ENCODE data around the gene QSOX1.

The QSOX1 gene

GRCh38 chr1:180170546-180171151, 16.0 kb downstream of the QSOX1 start:
- Histone ChIP-seq H3K27me3 (ENCODE audit: insufficient read depth, low read length) (no peaks in the 10 kb centered on the region), H2AFZ (ENCODE audit: low read length, unreplicated experiment) (no peak overlapping the region), H3K79me2 (ENCODE audit: control insufficient read depth, insufficient read depth, low read length, unreplicated experiment) (peaks cover 17% of the 10 kb centered on the region), H3K4me1 (ENCODE audit: control insufficient read depth, insufficient read depth, low read length, unreplicated experiment) (peaks cover 33% of the 10 kb centered on the region), H3K27ac (ENCODE audit: low read depth, low read length) (no peak overlapping the region), H3K36me3 (ENCODE audit: insufficient read depth, low read length) (0 out of 2 replicates have a peak, but pooled peaks cover 5% of the 10 kb centered on the region), H3K4me3 (ENCODE audit: low read depth, low read length) (no peak overlapping the region)

GRCh38 chr1:180171691-180172090, 17.0 kb downstream of the QSOX1 start:
- H3K27me3 ChIP-seq (ENCODE audit: insufficient read depth, low read length), result no peaks in the 10 kb centered on the region

GRCh38 chr1:180173451-180173850, 18.8 kb downstream of the QSOX1 start:
- Histone ChIP-seq H3K27ac (ENCODE audit: low read depth, low read length) (no peak overlapping the region), H3K36me3 (ENCODE audit: insufficient read depth, low read length) (no peaks in the 10 kb centered on the region), H2AFZ (ENCODE audit: low read length, unreplicated experiment) (no peak overlapping the region), H3K27me3 (ENCODE audit: insufficient read depth, low read length) (no peaks in the 10 kb centered on the region), H3K4me1 (ENCODE audit: control insufficient read depth, insufficient read depth, low read length, unreplicated experiment) (peaks cover 14% of the 10 kb centered on the region), H3K4me3 (ENCODE audit: low read depth, low read length) (no peak overlapping the region), H3K79me2 (ENCODE audit: control insufficient read depth, insufficient read depth, low read length, unreplicated experiment) (peaks cover 4% of the 10 kb centered on the region)

More at GRCh38 chr1:180171691-180172090, 17.0 kb downstream of the QSOX1 start:
- Histone ChIP-seq H3K36me3 (ENCODE audit: insufficient read depth, low read length) (0 out of 2 replicates have a peak, but pooled peaks cover 5% of the 10 kb centered on the region), H3K4me1 (ENCODE audit: control insufficient read depth, insufficient read depth, low read length, unreplicated experiment) (peaks cover 23% of the 10 kb centered on the region), H3K4me3 (ENCODE audit: low read depth, low read length) (no peak overlapping the region), H3K79me2 (ENCODE audit: control insufficient read depth, insufficient read depth, low read length, unreplicated experiment) (peaks cover 8% of the 10 kb centered on the region), H3K27ac (ENCODE audit: low read depth, low read length) (no peak overlapping the region), H2AFZ (ENCODE audit: low read length, unreplicated experiment) (no peak overlapping the region)

GRCh38 chr1:180173952-180174351, 19.3 kb downstream of the QSOX1 start:
- Histone ChIP-seq H3K4me3 (ENCODE audit: low read depth, low read length) (no peak overlapping the region), H3K36me3 (ENCODE audit: insufficient read depth, low read length) (no peaks in the 10 kb centered on the region), H2AFZ (ENCODE audit: low read length, unreplicated experiment) (no peak overlapping the region), H3K79me2 (ENCODE audit: control insufficient read depth, insufficient read depth, low read length, unreplicated experiment) (peaks cover 4% of the 10 kb centered on the region), H3K27me3 (ENCODE audit: insufficient read depth, low read length) (no peaks in the 10 kb centered on the region), H3K4me1 (ENCODE audit: control insufficient read depth, insufficient read depth, low read length, unreplicated experiment) (peaks cover 14% of the 10 kb centered on the region), H3K27ac (ENCODE audit: low read depth, low read length) (no peak overlapping the region)

GRCh38 chr1:180175291-180175690, 20.6 kb downstream of the QSOX1 start:
- peaks cover 3% of the 10 kb centered on the region; the same call in 1 of the 2 replicates for H3K36me3 ChIP-seq (ENCODE audit: insufficient read depth, low read length)
- peaks cover 14% of the 10 kb centered on the region for H3K4me1 ChIP-seq (ENCODE audit: control insufficient read depth, insufficient read depth, low read length, unreplicated experiment)
- no peak overlapping the region for H3K4me3 ChIP-seq (ENCODE audit: low read depth, low read length)
- H2AFZ ChIP-seq (ENCODE audit: low read length, unreplicated experiment), result no peak overlapping the region
- H3K79me2 ChIP-seq (ENCODE audit: control insufficient read depth, insufficient read depth, low read length, unreplicated experiment), result no peaks in the 10 kb centered on the region
- no peaks in the 10 kb centered on the region for H3K27me3 ChIP-seq (ENCODE audit: insufficient read depth, low read length)
- H3K27ac ChIP-seq (ENCODE audit: low read depth, low read length), result no peak overlapping the region

GRCh38 chr1:180175806-180176205, 21.1 kb downstream of the QSOX1 start:
- Histone ChIP-seq H3K4me1 (ENCODE audit: control insufficient read depth, insufficient read depth, low read length, unreplicated experiment) (peaks cover 14% of the 10 kb centered on the region), H3K79me2 (ENCODE audit: control insufficient read depth, insufficient read depth, low read length, unreplicated experiment) (no peaks in the 10 kb centered on the region), H3K27me3 (ENCODE audit: insufficient read depth, low read length) (no peaks in the 10 kb centered on the region), H3K36me3 (ENCODE audit: insufficient read depth, low read length) (peaks cover 3% of the 10 kb centered on the region; the same call in 1 of the 2 replicates), H3K4me3 (ENCODE audit: low read depth, low read length) (no peak overlapping the region), H2AFZ (ENCODE audit: low read length, unreplicated experiment) (no peak overlapping the region), H3K27ac (ENCODE audit: low read depth, low read length) (no peak overlapping the region)

- no peak overlapping the region for H3K27ac ChIP-seq (ENCODE audit: low read depth, low read length)
- no peaks in the 10 kb centered on the region for H3K27me3 ChIP-seq (ENCODE audit: insufficient read depth, low read length)
- no peak overlapping the region for H3K4me3 ChIP-seq (ENCODE audit: low read depth, low read length)
- peaks cover 3% of the 10 kb centered on the region; the same call in 1 of the 2 replicates for H3K36me3 ChIP-seq (ENCODE audit: insufficient read depth, low read length)
- H3K4me1 ChIP-seq (ENCODE audit: control insufficient read depth, insufficient read depth, low read length, unreplicated experiment), result peaks cover 14% of the 10 kb centered on the region
- no peak overlapping the region for H2AFZ ChIP-seq (ENCODE audit: low read length, unreplicated experiment)
- H3K79me2 ChIP-seq (ENCODE audit: control insufficient read depth, insufficient read depth, low read length, unreplicated experiment), result no peaks in the 10 kb centered on the region
These were observed 22.3 kb downstream of the QSOX1 start for GRCh38 chr1:180176965-180177364.

- H3K4me3 ChIP-seq (ENCODE audit: low read depth, low read length), result no peak overlapping the region
- H2AFZ ChIP-seq (ENCODE audit: low read length, unreplicated experiment), result no peak overlapping the region
- H3K27ac ChIP-seq (ENCODE audit: low read depth, low read length), result no peak overlapping the region
- H3K4me1 ChIP-seq (ENCODE audit: control insufficient read depth, insufficient read depth, low read length, unreplicated experiment), result peaks cover 14% of the 10 kb centered on the region
- peaks cover 3% of the 10 kb centered on the region; the same call in 1 of the 2 replicates for H3K36me3 ChIP-seq (ENCODE audit: insufficient read depth, low read length)
- H3K27me3 ChIP-seq (ENCODE audit: insufficient read depth, low read length), result no peaks in the 10 kb centered on the region
- no peaks in the 10 kb centered on the region for H3K79me2 ChIP-seq (ENCODE audit: control insufficient read depth, insufficient read depth, low read length, unreplicated experiment)
These were observed 23.3 kb downstream of the QSOX1 start for GRCh38 chr1:180177931-180178330.

- Histone ChIP-seq H3K4me3 (ENCODE audit: low read depth, low read length) (no peak overlapping the region), H2AFZ (ENCODE audit: low read length, unreplicated experiment) (no peak overlapping the region), H3K27ac (ENCODE audit: low read depth, low read length) (no peak overlapping the region), H3K79me2 (ENCODE audit: control insufficient read depth, insufficient read depth, low read length, unreplicated experiment) (no peaks in the 10 kb centered on the region), H3K4me1 (ENCODE audit: control insufficient read depth, insufficient read depth, low read length, unreplicated experiment) (peaks cover 10% of the 10 kb centered on the region), H3K36me3 (ENCODE audit: insufficient read depth, low read length) (peaks cover 3% of the 10 kb centered on the region; the same call in 1 of the 2 replicates), H3K27me3 (ENCODE audit: insufficient read depth, low read length) (no peaks in the 10 kb centered on the region)
These were observed 24.0 kb downstream of the QSOX1 start for GRCh38 chr1:180178511-180179161.

- peaks cover 3% of the 10 kb centered on the region; the same call in 1 of the 2 replicates for H3K36me3 ChIP-seq (ENCODE audit: insufficient read depth, low read length)
- H3K79me2 ChIP-seq (ENCODE audit: control insufficient read depth, insufficient read depth, low read length, unreplicated experiment), result no peaks in the 10 kb centered on the region
- H2AFZ ChIP-seq (ENCODE audit: low read length, unreplicated experiment), result no peak overlapping the region
- H3K4me1 ChIP-seq (ENCODE audit: control insufficient read depth, insufficient read depth, low read length, unreplicated experiment), result peaks cover 3% of the 10 kb centered on the region
- no peaks in the 10 kb centered on the region for H3K27me3 ChIP-seq (ENCODE audit: insufficient read depth, low read length)
- no peak overlapping the region for H3K4me3 ChIP-seq (ENCODE audit: low read depth, low read length)
- no peak overlapping the region for H3K27ac ChIP-seq (ENCODE audit: low read depth, low read length)
These were observed 24.7 kb downstream of the QSOX1 start for GRCh38 chr1:180179162-180179957.

Measured in ACC112 (cell line).